H1 (cell line): ENCODE measurements around the gene GRK7. TPM values are rescaled to one million over a fixed set of nuclear protein-coding genes. Genes with fewer than 3 reads are reported as not detected.

Experiments
- CBX8 ChIP-seq: fragments of 300-800, 300-1000 bp; sonication (generic); IDR thresholded peaks from 2 replicates; pipeline ENCODE4 v1.7.1; 2016; ENCODE audit warnings: low read depth, low read length, borderline replicate concordance
- EZH2 ChIP-seq: fragments of 200-600 bp; sonication (generic); IDR thresholded peaks from 2 replicates; pipeline ENCODE4 v1.7.1; 2012; ENCODE audit warnings: low read depth, mild to moderate bottlenecking, moderate library complexity, low read length, inconsistent platforms; ENCODE audit not compliant: severe bottlenecking
- HDAC6 ChIP-seq: IDR thresholded peaks from one replicate; pipeline ENCODE4 v1.7.1; 2012; ENCODE audit warnings: low read depth, mild to moderate bottlenecking, inconsistent platforms, low read length, moderate library complexity
- JUND ChIP-seq: IDR thresholded peaks from 2 replicates; pipeline ENCODE4 v1.6.1; 2011; ENCODE audit warnings: mild to moderate bottlenecking, improper control_type of control experiment, low read length
- KDM1A ChIP-seq: fragments of 200-600, 300-600 bp; sonication (generic); IDR thresholded peaks from 2 replicates; pipeline ENCODE4 v1.7.1; 2016; ENCODE audit warnings: mild to moderate bottlenecking, low read length, borderline replicate concordance
- SIN3A ChIP-seq, 2 experiments: IDR thresholded peaks in 1 of 2; conservative IDR thresholded peaks in 1 of 2; 2 replicates each; pipeline ENCODE4 v1.6.1; 2011 to 2012; ENCODE audit warnings: low read length in 2 of 2, improper control_type of control experiment in 1 of 2, low read depth in 1 of 2, mild to moderate bottlenecking in 1 of 2
- SRF ChIP-seq: IDR thresholded peaks from 2 replicates; pipeline ENCODE4 v1.6.1; 2011; ENCODE audit warnings: mild to moderate bottlenecking, low read depth, low read length, moderate library complexity
- TAF7 ChIP-seq: optimal IDR thresholded peaks from 2 replicates; pipeline ENCODE3; 2011; ENCODE audit warnings: low read depth, mild to moderate bottlenecking, inconsistent platforms, low read length, moderate library complexity, borderline replicate concordance
- polyA plus RNA-seq, 7 experiments: library from polyadenylated mRNA; depleted of rRNA in 3 of 7; stranded (reverse) in 5 of 7; unstranded in 2 of 7; fragments of >200 nt in 5 of 7; fragments of 200-250 nt in 2 of 7; gene quantifications; 1 replicate in 5 of 7; 2 replicates in 1 of 7; 4 replicates in 1 of 7; pipeline versions ENCODE4 v1.2.1 to v1.2.3, GENCODE V29; 2011 to 2013; ENCODE audit warnings: missing spikeins in 2 of 7, mixed read lengths in 2 of 7
- total RNA-seq: library from RNA; stranded (reverse); fragmentation: NEBNext Ultra II Directional; extraction: Animal tissue kit (Norgen Biotek cat#: 25700); gene quantifications from 2 replicates; pipeline ENCODE4 v1.2.1, GENCODE V29; 2021
- TF ChIP-seq, protein P1 (sequence below): fragments of 300-600 bp; sonication (generic); IDR thresholded peaks from 2 replicates; pipeline ENCODE4 v1.7.1; 2012; ENCODE audit warnings: low read length, moderate library complexity, mild to moderate bottlenecking, inconsistent platforms; ENCODE audit not compliant: insufficient replicate concordance

Gene GRK7
- total and polyA plus RNA-seq, 2 of the 8 experiments (the other 6 are each of a cell fraction or from before 2014, with no cell fraction given), result not detected

DNA sequence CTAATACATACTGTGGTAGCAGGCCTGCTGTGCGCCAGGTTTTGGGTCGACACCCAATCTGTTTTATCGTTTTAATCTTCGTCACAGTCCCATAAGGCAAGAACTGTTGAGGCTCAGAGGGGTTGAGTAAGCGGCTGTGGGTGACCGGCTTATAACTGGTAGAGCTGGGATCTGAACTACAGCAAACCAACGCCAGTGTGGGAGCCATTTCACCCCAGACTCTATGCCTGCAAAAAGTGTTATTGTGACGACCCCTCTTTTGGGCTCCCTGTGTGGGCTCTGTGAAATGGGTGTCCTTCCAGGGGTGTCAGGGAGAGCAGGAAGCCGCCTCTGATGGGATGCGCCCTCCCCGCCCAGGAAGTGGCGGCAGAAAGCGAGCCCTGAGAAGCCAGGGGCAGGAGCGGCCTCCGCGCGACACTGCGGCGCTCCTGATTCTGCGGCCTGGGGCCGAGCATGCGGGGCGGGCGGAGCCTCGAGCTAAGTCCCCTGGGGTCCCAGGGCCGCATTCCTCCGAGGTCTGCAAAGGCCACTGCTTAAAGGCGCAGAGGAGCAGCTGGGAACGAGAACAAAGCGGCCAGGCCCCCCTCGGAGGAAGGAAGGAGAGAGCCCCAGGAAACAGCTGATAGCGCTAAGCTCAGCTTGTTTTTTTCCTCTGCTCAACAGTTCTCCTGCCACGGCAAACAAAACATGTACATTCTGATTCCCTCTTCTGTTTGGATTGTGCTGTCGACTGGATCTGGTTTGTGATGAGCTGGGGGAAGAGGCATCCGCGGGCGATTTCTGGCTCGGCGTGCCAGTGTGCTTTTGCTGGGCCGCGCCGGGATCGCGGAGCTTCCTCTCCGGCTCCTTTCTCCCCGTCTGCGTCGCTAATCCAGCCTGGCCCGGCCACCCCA is 33.9 kb downstream of the GRK7 start (continued):
- TF ChIP-seq, protein P1, sequence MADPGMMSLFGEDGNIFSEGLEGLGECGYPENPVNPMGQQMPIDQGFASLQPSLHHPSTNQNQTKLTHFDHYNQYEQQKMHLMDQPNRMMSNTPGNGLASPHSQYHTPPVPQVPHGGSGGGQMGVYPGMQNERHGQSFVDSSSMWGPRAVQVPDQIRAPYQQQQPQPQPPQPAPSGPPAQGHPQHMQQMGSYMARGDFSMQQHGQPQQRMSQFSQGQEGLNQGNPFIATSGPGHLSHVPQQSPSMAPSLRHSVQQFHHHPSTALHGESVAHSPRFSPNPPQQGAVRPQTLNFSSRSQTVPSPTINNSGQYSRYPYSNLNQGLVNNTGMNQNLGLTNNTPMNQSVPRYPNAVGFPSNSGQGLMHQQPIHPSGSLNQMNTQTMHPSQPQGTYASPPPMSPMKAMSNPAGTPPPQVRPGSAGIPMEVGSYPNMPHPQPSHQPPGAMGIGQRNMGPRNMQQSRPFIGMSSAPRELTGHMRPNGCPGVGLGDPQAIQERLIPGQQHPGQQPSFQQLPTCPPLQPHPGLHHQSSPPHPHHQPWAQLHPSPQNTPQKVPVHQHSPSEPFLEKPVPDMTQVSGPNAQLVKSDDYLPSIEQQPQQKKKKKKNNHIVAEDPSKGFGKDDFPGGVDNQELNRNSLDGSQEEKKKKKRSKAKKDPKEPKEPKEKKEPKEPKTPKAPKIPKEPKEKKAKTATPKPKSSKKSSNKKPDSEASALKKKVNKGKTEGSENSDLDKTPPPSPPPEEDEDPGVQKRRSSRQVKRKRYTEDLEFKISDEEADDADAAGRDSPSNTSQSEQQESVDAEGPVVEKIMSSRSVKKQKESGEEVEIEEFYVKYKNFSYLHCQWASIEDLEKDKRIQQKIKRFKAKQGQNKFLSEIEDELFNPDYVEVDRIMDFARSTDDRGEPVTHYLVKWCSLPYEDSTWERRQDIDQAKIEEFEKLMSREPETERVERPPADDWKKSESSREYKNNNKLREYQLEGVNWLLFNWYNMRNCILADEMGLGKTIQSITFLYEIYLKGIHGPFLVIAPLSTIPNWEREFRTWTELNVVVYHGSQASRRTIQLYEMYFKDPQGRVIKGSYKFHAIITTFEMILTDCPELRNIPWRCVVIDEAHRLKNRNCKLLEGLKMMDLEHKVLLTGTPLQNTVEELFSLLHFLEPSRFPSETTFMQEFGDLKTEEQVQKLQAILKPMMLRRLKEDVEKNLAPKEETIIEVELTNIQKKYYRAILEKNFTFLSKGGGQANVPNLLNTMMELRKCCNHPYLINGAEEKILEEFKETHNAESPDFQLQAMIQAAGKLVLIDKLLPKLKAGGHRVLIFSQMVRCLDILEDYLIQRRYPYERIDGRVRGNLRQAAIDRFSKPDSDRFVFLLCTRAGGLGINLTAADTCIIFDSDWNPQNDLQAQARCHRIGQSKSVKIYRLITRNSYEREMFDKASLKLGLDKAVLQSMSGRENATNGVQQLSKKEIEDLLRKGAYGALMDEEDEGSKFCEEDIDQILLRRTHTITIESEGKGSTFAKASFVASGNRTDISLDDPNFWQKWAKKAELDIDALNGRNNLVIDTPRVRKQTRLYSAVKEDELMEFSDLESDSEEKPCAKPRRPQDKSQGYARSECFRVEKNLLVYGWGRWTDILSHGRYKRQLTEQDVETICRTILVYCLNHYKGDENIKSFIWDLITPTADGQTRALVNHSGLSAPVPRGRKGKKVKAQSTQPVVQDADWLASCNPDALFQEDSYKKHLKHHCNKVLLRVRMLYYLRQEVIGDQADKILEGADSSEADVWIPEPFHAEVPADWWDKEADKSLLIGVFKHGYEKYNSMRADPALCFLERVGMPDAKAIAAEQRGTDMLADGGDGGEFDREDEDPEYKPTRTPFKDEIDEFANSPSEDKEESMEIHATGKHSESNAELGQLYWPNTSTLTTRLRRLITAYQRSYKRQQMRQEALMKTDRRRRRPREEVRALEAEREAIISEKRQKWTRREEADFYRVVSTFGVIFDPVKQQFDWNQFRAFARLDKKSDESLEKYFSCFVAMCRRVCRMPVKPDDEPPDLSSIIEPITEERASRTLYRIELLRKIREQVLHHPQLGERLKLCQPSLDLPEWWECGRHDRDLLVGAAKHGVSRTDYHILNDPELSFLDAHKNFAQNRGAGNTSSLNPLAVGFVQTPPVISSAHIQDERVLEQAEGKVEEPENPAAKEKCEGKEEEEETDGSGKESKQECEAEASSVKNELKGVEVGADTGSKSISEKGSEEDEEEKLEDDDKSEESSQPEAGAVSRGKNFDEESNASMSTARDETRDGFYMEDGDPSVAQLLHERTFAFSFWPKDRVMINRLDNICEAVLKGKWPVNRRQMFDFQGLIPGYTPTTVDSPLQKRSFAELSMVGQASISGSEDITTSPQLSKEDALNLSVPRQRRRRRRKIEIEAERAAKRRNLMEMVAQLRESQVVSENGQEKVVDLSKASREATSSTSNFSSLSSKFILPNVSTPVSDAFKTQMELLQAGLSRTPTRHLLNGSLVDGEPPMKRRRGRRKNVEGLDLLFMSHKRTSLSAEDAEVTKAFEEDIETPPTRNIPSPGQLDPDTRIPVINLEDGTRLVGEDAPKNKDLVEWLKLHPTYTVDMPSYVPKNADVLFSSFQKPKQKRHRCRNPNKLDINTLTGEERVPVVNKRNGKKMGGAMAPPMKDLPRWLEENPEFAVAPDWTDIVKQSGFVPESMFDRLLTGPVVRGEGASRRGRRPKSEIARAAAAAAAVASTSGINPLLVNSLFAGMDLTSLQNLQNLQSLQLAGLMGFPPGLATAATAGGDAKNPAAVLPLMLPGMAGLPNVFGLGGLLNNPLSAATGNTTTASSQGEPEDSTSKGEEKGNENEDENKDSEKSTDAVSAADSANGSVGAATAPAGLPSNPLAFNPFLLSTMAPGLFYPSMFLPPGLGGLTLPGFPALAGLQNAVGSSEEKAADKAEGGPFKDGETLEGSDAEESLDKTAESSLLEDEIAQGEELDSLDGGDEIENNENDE, result no peak
- TF ChIP-seq JUND (no peak), EZH2 (no peak), HDAC6 (no peak), SIN3A (conservative IDR thresholded peaks at IDR 0.05 in 1 of 2, IDR thresholded peaks at IDR 0.05 in 1 of 2; ENCODE audit: low read depth in 1 of 2, low read length in 2 of 2) (peak in 1 of 2 experiments; percentile 63; a peak in 1 of 4 replicates), CBX8 (no peak), KDM1A (peak; percentile 82), TAF7 (peak; percentile 67), SRF (no peak)
